ENCODE measurements around the gene PISD. TPM values are rescaled to one million over a fixed set of nuclear protein-coding genes. Genes with fewer than 3 reads are reported as not detected.

Gene PISD
- total RNA-seq, 1 donor, result 37.3 TPM

- H2AFZ ChIP-seq (ENCODE audit: low read length), result no peak overlapping the region
- peak; percentile 67 for DNase-seq (ENCODE audit: insufficient read length, low spot score, missing footprints)
- no peak overlapping the region for H3K27ac ChIP-seq (ENCODE audit: low read depth, low read length)
- no peak overlapping the region for H3K4me3 ChIP-seq (ENCODE audit: insufficient read depth, low read length)
- H4K20me1 ChIP-seq (ENCODE audit: insufficient read depth, low read length), result no peaks in the 10 kb centered on the region
- no peaks in the 10 kb centered on the region for H3K27me3 ChIP-seq (ENCODE audit: insufficient read depth, low read length)
- peaks cover 2% of the 10 kb centered on the region for H3K36me3 ChIP-seq (ENCODE audit: insufficient read depth, low read length)
- peaks cover 2% of the 10 kb centered on the region for H3K4me1 ChIP-seq (ENCODE audit: insufficient read depth, low read length)
- H3K4me2 ChIP-seq (ENCODE audit: insufficient read depth, low read length), result no peak overlapping the region
- H3K9me3 ChIP-seq (ENCODE audit: low read depth, low read length), result no peaks in the 10 kb centered on the region
- TF ChIP-seq, protein P1, sequence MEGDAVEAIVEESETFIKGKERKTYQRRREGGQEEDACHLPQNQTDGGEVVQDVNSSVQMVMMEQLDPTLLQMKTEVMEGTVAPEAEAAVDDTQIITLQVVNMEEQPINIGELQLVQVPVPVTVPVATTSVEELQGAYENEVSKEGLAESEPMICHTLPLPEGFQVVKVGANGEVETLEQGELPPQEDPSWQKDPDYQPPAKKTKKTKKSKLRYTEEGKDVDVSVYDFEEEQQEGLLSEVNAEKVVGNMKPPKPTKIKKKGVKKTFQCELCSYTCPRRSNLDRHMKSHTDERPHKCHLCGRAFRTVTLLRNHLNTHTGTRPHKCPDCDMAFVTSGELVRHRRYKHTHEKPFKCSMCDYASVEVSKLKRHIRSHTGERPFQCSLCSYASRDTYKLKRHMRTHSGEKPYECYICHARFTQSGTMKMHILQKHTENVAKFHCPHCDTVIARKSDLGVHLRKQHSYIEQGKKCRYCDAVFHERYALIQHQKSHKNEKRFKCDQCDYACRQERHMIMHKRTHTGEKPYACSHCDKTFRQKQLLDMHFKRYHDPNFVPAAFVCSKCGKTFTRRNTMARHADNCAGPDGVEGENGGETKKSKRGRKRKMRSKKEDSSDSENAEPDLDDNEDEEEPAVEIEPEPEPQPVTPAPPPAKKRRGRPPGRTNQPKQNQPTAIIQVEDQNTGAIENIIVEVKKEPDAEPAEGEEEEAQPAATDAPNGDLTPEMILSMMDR (IDR thresholded peaks at IDR 0.05; ENCODE audit: extremely low read depth, low read depth, low read length), result no peak
- H3K79me2 ChIP-seq (ENCODE audit: insufficient read depth, low read length), result no peaks in the 10 kb centered on the region
Observed at GRCh38 chr22:31607696-31608095, 54.3 kb downstream of the PISD start.

GRCh38 chr22:31605851-31606585 is 56.0 kb downstream of the PISD start:
- no peak for DNase-seq (ENCODE audit: insufficient read length, low spot score, missing footprints)
- Histone ChIP-seq H3K4me1 (ENCODE audit: insufficient read depth, low read length) (peaks cover 13% of the 10 kb centered on the region), H3K9me3 (ENCODE audit: low read depth, low read length) (no peaks in the 10 kb centered on the region), H4K20me1 (ENCODE audit: insufficient read depth, low read length) (no peaks in the 10 kb centered on the region), H2AFZ (ENCODE audit: low read length) (no peak overlapping the region), H3K27ac (ENCODE audit: low read depth, low read length) (no peak overlapping the region), H3K4me2 (ENCODE audit: insufficient read depth, low read length) (no peak overlapping the region), H3K36me3 (ENCODE audit: insufficient read depth, low read length) (peaks cover 2% of the 10 kb centered on the region), H3K27me3 (ENCODE audit: insufficient read depth, low read length) (no peaks in the 10 kb centered on the region), H3K79me2 (ENCODE audit: insufficient read depth, low read length) (no peaks in the 10 kb centered on the region), H3K4me3 (ENCODE audit: insufficient read depth, low read length) (no peak overlapping the region)
- TF ChIP-seq, protein P1 (IDR thresholded peaks at IDR 0.05; ENCODE audit: extremely low read depth, low read depth, low read length), result no peak

GRCh38 chr22:31604746-31605705 is 57.0 kb downstream of the PISD start:
- no peak overlapping the region for H3K4me3 ChIP-seq (ENCODE audit: insufficient read depth, low read length)
- H3K9me3 ChIP-seq (ENCODE audit: low read depth, low read length), result no peaks in the 10 kb centered on the region
- H4K20me1 ChIP-seq (ENCODE audit: insufficient read depth, low read length), result no peaks in the 10 kb centered on the region
- TF ChIP-seq, protein P1 (IDR thresholded peaks at IDR 0.05; ENCODE audit: extremely low read depth, low read depth, low read length), result no peak
- peaks cover 13% of the 10 kb centered on the region for H3K4me1 ChIP-seq (ENCODE audit: insufficient read depth, low read length)
- no peak overlapping the region for H2AFZ ChIP-seq (ENCODE audit: low read length)
- DNase-seq (ENCODE audit: insufficient read length, low spot score, missing footprints), result peak; percentile 60
- H3K27me3 ChIP-seq (ENCODE audit: insufficient read depth, low read length), result no peaks in the 10 kb centered on the region
- H3K79me2 ChIP-seq (ENCODE audit: insufficient read depth, low read length), result no peaks in the 10 kb centered on the region
- H3K27ac ChIP-seq (ENCODE audit: low read depth, low read length), result no peak overlapping the region
- peaks cover 2% of the 10 kb centered on the region for H3K36me3 ChIP-seq (ENCODE audit: insufficient read depth, low read length)
- no peak overlapping the region for H3K4me2 ChIP-seq (ENCODE audit: insufficient read depth, low read length)

Measured in osteoblast (primary cell).